OCI-LY7 (cell line): ENCODE measurements around the gene PCCA. TPM values are rescaled to one million over a fixed set of nuclear protein-coding genes. Genes with fewer than 3 reads are reported as not detected.

Source experiments
- BruUV-seq: library from RNA; stranded (reverse); fragments of 400-500 nt; replicated peaks from 2 replicates; lab custom pipeline; 2021; lab: Mats Ljungman, UMichigan
- CTCF ChIA-PET: fragments of 300-600 bp; sonication (Branson Sonifier 250); formaldehyde crosslinking; loops from one replicate; lab custom pipeline; 2022; ENCODE audit warnings: antibody characterized with exemption; ENCODE audit not compliant: unreplicated experiment; lab: Charles Lee
- POLR2A ChIA-PET: fragments of 300-600 bp; sonication (Branson Sonifier 250); formaldehyde crosslinking; loops from one replicate; lab custom pipeline; 2022; ENCODE audit warnings: antibody characterized with exemption; lab: Charles Lee
- DNase-seq: peaks from one replicate; pipeline ENCODE4 v3.0.0-alpha.2; 2015; ENCODE audit warnings: low spot score
- H2AFZ ChIP-seq: fragments of 200-600 bp; sonication (generic), shearing (Covaris generic); 2 replicates; pipeline ENCODE4 v1.6.1; 2014; ENCODE audit warnings: mild to moderate bottlenecking, antibody characterized with exemption, low read length, moderate library complexity
- H3K27ac ChIP-seq: fragments of 200-600 bp; sonication (generic); 2 replicates; pipeline ENCODE4 v1.5.1; 2014; ENCODE audit warnings: mixed run types, low read depth, mild to moderate bottlenecking, moderate library complexity, low read length, inconsistent platforms; ENCODE audit not compliant: poor library complexity, severe bottlenecking
- H3K36me3 ChIP-seq: fragments of 200-600 bp; sonication (generic); 2 replicates; pipeline ENCODE4 v1.6.1; 2014; ENCODE audit warnings: mild to moderate bottlenecking, antibody characterized with exemption, low read length, moderate library complexity, mixed read lengths; ENCODE audit not compliant: insufficient read depth
- H3K4me1 ChIP-seq: fragments of 200-600 bp; sonication (generic); 2 replicates; pipeline ENCODE4 v1.5.1; 2014; ENCODE audit warnings: mild to moderate bottlenecking, low read length; ENCODE audit not compliant: insufficient read depth, poor library complexity, severe bottlenecking
- H3K4me2 ChIP-seq: fragments of 200-600 bp; sonication (generic); 2 replicates; pipeline ENCODE4 v1.6.1; 2014; ENCODE audit warnings: mild to moderate bottlenecking, low read length
- H3K4me3 ChIP-seq: fragments of 200-600 bp; sonication (generic); 2 replicates; pipeline ENCODE4 v1.5.1; 2014; ENCODE audit warnings: mild to moderate bottlenecking, low read depth, low read length; ENCODE audit not compliant: poor library complexity, severe bottlenecking
- H3K79me2 ChIP-seq: fragments of 200-600 bp; sonication (generic); 2 replicates; pipeline ENCODE4 v1.6.1; 2016; ENCODE audit warnings: low read depth, mild to moderate bottlenecking, low read length, moderate library complexity, mixed read lengths; ENCODE audit not compliant: insufficient read depth
- H3K9me2 ChIP-seq: fragments of 200-600 bp; sonication (generic); 2 replicates; pipeline ENCODE4 v1.6.1; 2016; ENCODE audit warnings: mild to moderate bottlenecking, low read length, mixed read lengths; ENCODE audit not compliant: insufficient read depth
- H3K9me3 ChIP-seq: fragments of 200-600 bp; sonication (generic); 2 replicates; pipeline ENCODE4 v1.6.1; 2014; ENCODE audit warnings: mild to moderate bottlenecking, mixed run types, low read length, mixed read lengths
- H4K20me1 ChIP-seq: fragments of 200-600 bp; sonication (generic); 2 replicates; pipeline ENCODE4 v1.6.1; 2014; ENCODE audit warnings: mild to moderate bottlenecking, antibody characterized with exemption, low read length, moderate library complexity, mixed read lengths; ENCODE audit not compliant: insufficient read depth
- EZH2phosphoT487 ChIP-seq: fragments of 200-600 bp; sonication (generic); IDR thresholded peaks from 2 replicates; pipeline ENCODE4 v1.6.1; 2018; ENCODE audit warnings: low read depth, borderline replicate concordance, mild to moderate bottlenecking, mixed run types, antibody characterized with exemption, low read length, moderate library complexity, mixed read lengths
- intact Hi-C: fragments of 100-400 bp; cut with micrococcal nuclease; formaldehyde crosslinking; loops from one replicate; pipeline ENCODE4 v1.10.0; 2022; ENCODE audit not compliant: unreplicated experiment
- total RNA-seq, 2 experiments: library from RNA; depleted of rRNA in 1 of 2; stranded (reverse); fragments of >200 nt in 1 of 2; shearing (Covaris generic) in 1 of 2; gene quantifications; 2 replicates each; pipeline ENCODE4 v1.2.3, GENCODE V29; 2014 to 2022
- TF ChIP-seq, protein P1 (sequence below): fragments of 200-600 bp; sonication (generic); conservative IDR thresholded peaks from 2 replicates; pipeline ENCODE4 v1.5.1; 2014; ENCODE audit warnings: mild to moderate bottlenecking, antibody characterized with exemption, low read length, moderate library complexity, mixed read lengths

The PCCA gene
- total RNA-seq, 2 experiments from 2014 or later: 2.7 to 7.2 TPM

- Histone ChIP-seq H4K20me1 (no peaks in the 10 kb centered on the region), H3K9me3 (no peaks in the 10 kb centered on the region), H3K36me3 (no peaks in the 10 kb centered on the region), H3K9me2 (no peaks in the 10 kb centered on the region), H3K27ac (no peak overlapping the region), H2AFZ (no peak overlapping the region), H3K4me2 (no peak overlapping the region), H3K4me1 (no peaks in the 10 kb centered on the region), H3K79me2 (no peaks in the 10 kb centered on the region), H3K4me3 (no peak overlapping the region)
- TF ChIP-seq, protein P1, sequence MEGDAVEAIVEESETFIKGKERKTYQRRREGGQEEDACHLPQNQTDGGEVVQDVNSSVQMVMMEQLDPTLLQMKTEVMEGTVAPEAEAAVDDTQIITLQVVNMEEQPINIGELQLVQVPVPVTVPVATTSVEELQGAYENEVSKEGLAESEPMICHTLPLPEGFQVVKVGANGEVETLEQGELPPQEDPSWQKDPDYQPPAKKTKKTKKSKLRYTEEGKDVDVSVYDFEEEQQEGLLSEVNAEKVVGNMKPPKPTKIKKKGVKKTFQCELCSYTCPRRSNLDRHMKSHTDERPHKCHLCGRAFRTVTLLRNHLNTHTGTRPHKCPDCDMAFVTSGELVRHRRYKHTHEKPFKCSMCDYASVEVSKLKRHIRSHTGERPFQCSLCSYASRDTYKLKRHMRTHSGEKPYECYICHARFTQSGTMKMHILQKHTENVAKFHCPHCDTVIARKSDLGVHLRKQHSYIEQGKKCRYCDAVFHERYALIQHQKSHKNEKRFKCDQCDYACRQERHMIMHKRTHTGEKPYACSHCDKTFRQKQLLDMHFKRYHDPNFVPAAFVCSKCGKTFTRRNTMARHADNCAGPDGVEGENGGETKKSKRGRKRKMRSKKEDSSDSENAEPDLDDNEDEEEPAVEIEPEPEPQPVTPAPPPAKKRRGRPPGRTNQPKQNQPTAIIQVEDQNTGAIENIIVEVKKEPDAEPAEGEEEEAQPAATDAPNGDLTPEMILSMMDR: no peak
- no peak for TF ChIP-seq EZH2phosphoT487
- no TSS peak for BruUV-seq
- no peak for DNase-seq
- ChIA-PET POLR2A (no interaction called here), CTCF (no interaction called here)
- intact Hi-C loops: no loop called here
Measured at GRCh38 chr13:100561158-100561499, 472.2 kb downstream of the PCCA start.

DNA sequence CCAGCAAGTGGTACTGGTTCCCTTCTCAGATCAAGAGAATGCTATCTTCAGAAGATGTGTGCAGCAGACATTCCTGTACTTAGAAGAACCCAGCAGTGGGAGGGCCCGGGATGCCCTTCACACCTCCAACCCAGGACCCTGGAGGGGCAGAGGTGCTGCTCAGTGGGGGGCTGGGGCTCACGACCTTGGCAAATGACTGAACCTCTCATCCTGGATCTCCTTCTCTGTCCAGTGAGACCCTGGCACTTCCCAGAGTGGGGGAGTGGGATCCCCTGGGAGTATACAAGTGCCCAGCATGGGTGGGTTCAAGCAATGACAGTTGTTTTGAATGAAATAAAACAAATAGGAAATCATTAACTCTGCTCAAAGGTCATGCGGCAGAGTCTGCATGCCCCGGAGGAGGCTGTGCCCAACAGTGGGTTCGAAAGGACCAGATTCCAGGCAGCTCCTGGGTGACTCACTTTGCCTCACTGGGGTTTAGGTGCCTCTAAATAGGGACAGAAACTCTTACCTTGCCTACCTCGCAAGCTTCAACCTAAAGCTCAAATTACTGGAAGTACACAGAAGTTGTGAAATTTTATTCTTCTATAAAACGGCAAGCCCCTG lies 472.8 kb downstream of the PCCA start:
- POLR2A ChIA-PET: no interaction called here
- intact Hi-C loops: no loop called here
- CTCF ChIA-PET: no interaction called here
- no peaks in the 10 kb centered on the region for H3K9me3 ChIP-seq
- H3K27ac ChIP-seq: no peak overlapping the region
- no peak overlapping the region for H2AFZ ChIP-seq
- H3K9me2 ChIP-seq: no peaks in the 10 kb centered on the region
- no peaks in the 10 kb centered on the region for H3K79me2 ChIP-seq
- H3K36me3 ChIP-seq: no peaks in the 10 kb centered on the region
- no peak for DNase-seq
- no peaks in the 10 kb centered on the region for H3K4me1 ChIP-seq
- H4K20me1 ChIP-seq: no peaks in the 10 kb centered on the region
- BruUV-seq: no TSS peak
- H3K4me2 ChIP-seq: no peak overlapping the region
- no peak overlapping the region for H3K4me3 ChIP-seq
- no peak for TF ChIP-seq EZH2phosphoT487
- TF ChIP-seq, protein P1: no peak

DNA sequence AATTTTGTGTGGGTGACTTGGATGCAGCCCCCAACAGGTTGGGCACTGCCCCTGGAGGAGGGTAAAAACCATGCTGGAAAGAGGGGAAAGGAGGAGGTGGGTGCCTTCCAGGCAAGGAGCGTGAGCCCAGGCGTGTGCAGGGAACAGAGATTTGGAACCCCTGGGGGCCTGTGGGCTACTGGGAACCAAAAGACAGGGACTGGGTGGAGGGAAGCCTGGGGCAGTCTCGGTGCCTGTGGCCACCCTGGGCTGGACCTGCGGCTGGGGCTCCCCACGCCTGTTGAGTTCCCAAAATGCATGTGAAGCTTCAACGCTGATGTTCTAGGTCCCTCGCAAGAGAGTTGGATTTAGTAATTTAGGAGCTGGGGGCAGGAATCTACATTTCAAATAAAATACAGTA lies 474.9 kb downstream of the PCCA start:
- H3K9me3 ChIP-seq: no peaks in the 10 kb centered on the region
- H3K4me3 ChIP-seq: no peak overlapping the region
- ChIA-PET CTCF (no interaction called here), POLR2A (no interaction called here)
- no peak for DNase-seq
- H3K4me1 ChIP-seq: no peaks in the 10 kb centered on the region
- H4K20me1 ChIP-seq: no peaks in the 10 kb centered on the region
- no peak overlapping the region for H2AFZ ChIP-seq
- no peak overlapping the region for H3K4me2 ChIP-seq
- H3K79me2 ChIP-seq: no peaks in the 10 kb centered on the region
- TF ChIP-seq, protein P1: no peak
- no peak for TF ChIP-seq EZH2phosphoT487
- no TSS peak for BruUV-seq
- H3K9me2 ChIP-seq: no peaks in the 10 kb centered on the region
- no peaks in the 10 kb centered on the region for H3K36me3 ChIP-seq
- no peak overlapping the region for H3K27ac ChIP-seq
- intact Hi-C loops: no loop called here
